ENCODE measurements around the gene WEE1. TPM values are rescaled to one million over a fixed set of nuclear protein-coding genes. Genes with fewer than 3 reads are reported as not detected.
"Not testable (repeated sequence)": the region's sequence is repeated elsewhere in the genome, so short reads cannot be mapped to it uniquely, and the experiment has no call there.

Gene WEE1
- total and polyA plus RNA-seq, 7 donors: 8.4 to 38.8 (median 32.4) TPM

DNA sequence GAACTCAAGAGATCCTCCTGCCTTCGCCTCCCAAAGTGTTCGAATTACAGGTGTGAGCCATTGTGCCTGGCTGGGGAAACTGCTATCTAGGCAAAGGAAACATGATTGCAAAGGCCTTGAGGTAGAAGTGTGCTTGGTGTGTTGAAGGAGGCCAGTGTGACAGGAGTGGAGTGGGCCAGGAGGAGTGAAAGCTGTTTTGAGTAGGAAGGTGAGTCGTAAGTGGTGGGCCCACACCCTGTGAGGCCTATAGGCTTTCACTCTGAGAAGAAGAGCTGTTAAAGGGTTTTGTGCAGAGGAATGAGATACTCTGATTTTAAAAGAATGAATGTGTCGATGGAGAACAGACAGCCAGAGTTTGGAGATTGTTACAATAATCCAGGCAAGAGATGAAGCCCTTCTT, 43.4 kb downstream of the WEE1 start:
- H3K4me1 ChIP-seq: peaks cover 0 to 26% (median 16%) of the 10 kb centered on the region in 4 donors
- no peaks in the 10 kb centered on the region for H3K9me3 ChIP-seq
- WGBS, 2 donors: 93 to 95% methylated on average over 4 of the region's 4 CpGs
- DNase-seq: peak; percentile 50
- no peak overlapping the region for H3K4me3 ChIP-seq
- H3K36me3 ChIP-seq: no peaks in the 10 kb centered on the region
- no peaks in the 10 kb centered on the region for H3K27me3 ChIP-seq
- intact Hi-C loops (cut with DNase I): loop anchor here (10.0 kb wide), 1 partner anchor 358 kb away; no protein-coding TSS in a partner anchor
- TF ChIP-seq POLR2AphosphoS5 (IDR thresholded peaks at IDR 0.05) (no peak), EP300 (IDR thresholded peaks at IDR 0.05) (no peak), POLR2A (IDR thresholded peaks at IDR 0.05) (no peak)
- TF ChIP-seq, protein P1, sequence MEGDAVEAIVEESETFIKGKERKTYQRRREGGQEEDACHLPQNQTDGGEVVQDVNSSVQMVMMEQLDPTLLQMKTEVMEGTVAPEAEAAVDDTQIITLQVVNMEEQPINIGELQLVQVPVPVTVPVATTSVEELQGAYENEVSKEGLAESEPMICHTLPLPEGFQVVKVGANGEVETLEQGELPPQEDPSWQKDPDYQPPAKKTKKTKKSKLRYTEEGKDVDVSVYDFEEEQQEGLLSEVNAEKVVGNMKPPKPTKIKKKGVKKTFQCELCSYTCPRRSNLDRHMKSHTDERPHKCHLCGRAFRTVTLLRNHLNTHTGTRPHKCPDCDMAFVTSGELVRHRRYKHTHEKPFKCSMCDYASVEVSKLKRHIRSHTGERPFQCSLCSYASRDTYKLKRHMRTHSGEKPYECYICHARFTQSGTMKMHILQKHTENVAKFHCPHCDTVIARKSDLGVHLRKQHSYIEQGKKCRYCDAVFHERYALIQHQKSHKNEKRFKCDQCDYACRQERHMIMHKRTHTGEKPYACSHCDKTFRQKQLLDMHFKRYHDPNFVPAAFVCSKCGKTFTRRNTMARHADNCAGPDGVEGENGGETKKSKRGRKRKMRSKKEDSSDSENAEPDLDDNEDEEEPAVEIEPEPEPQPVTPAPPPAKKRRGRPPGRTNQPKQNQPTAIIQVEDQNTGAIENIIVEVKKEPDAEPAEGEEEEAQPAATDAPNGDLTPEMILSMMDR (IDR thresholded peaks at IDR 0.05): no peak
- H3K27ac ChIP-seq: no peak overlapping the region

DNA sequence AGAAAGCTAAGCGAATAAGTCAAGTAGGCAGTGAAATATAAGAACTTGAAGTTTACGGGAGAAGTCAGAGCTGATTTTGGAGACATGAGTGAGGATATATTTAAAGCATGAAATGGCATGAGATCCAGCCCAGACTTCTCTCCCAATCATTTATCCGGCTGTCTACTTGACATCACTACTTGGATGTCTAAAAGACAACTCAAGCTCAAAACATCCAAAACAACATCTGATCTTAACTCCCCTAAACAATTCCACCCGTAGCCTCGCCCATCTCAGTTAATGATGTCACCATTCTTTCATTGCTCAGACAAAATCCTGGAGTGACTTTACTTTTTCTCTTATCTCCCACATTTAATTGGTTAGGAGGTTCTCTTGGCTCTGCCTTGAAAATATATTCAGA, 44.5 kb downstream of the WEE1 start:
- DNase-seq: no peak
- H3K4me3 ChIP-seq: no peak overlapping the region
- H3K27me3 ChIP-seq: no peaks in the 10 kb centered on the region
- intact Hi-C loops (cut with DNase I): loop anchor here (10.0 kb wide), 1 partner anchor 357 kb away; no protein-coding TSS in a partner anchor
- 84 to 88% methylated on average over 5 of the region's 5 CpGs for WGBS, 2 donors
- H3K4me1 ChIP-seq: peaks cover 0 to 17% (median 10%) of the 10 kb centered on the region in 4 donors
- no peaks in the 10 kb centered on the region for H3K36me3 ChIP-seq
- H3K9me3 ChIP-seq: no peaks in the 10 kb centered on the region
- H3K27ac ChIP-seq: no peak overlapping the region
- TF ChIP-seq POLR2A (IDR thresholded peaks at IDR 0.05) (no peak), EP300 (IDR thresholded peaks at IDR 0.05) (no peak), POLR2AphosphoS5 (IDR thresholded peaks at IDR 0.05) (no peak)
- TF ChIP-seq, protein P1 (IDR thresholded peaks at IDR 0.05): no peak

DNA sequence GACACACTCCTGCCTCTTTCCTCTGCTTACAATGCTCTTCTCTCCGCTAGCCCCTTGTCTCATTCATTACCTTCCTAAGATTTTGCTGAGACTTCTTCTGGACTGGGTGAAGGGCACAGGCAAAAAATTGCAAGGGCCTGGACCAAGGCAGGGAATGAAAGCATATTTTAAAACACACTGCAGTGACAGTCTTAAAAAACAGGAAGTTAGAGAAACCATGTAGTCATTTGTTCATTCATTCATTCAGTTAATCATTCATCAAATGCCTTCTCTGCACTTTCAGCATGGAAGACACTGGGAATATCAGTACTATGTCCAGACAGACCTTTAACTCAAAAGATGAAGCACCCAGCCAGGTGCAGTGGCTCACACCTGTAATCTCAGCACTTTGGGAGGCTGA, 45.5 kb downstream of the WEE1 start:
- intact Hi-C loops (cut with DNase I): loop anchor here (10.0 kb wide), 1 partner anchor 356 kb away; no protein-coding TSS in a partner anchor
- H3K27me3 ChIP-seq: no peaks in the 10 kb centered on the region
- DNase-seq: no peak
- H3K9me3 ChIP-seq: no peaks in the 10 kb centered on the region
- H3K27ac ChIP-seq: no peak overlapping the region
- TF ChIP-seq POLR2AphosphoS5 (IDR thresholded peaks at IDR 0.05) (no peak), POLR2A (IDR thresholded peaks at IDR 0.05) (no peak), EP300 (IDR thresholded peaks at IDR 0.05) (no peak)
- TF ChIP-seq, protein P1 (IDR thresholded peaks at IDR 0.05): no peak
- peaks cover 0 to 8% (median 4%) of the 10 kb centered on the region in 4 donors for H3K4me1 ChIP-seq
- 92 to 96% methylated on average over 1 of the region's 1 CpG for WGBS, 2 donors
- no peak overlapping the region for H3K4me3 ChIP-seq
- no peaks in the 10 kb centered on the region for H3K36me3 ChIP-seq

DNA sequence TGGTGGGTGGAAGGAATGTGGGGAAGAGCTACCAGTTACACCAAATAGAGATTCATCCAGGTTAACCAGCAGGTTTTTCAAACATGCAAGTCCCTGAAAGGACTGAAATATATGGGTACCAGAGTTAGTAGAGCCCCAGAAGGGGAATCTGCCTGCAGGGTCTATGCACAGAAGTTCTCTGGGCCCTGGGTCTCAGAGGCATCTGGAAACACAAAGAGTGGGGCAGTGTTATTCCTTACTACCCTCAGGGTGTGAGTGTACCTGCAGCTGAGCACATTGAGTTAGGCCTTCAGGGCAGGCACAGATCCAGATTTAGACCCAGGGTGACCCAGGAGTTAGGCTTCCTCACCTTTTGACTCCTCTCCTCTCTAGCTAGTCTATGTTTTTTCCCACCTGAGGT, 46.5 kb downstream of the WEE1 start:
- no peak overlapping the region for H3K4me3 ChIP-seq
- peaks cover 0 to under 1% (median 0%) of the 10 kb centered on the region in 4 donors for H3K4me1 ChIP-seq
- H3K27me3 ChIP-seq: no peaks in the 10 kb centered on the region
- DNase-seq: no peak
- intact Hi-C loops (cut with DNase I): loop anchor here (10.0 kb wide), 1 partner anchor 355 kb away; no protein-coding TSS in a partner anchor
- H3K9me3 ChIP-seq: no peaks in the 10 kb centered on the region
- no peak for TF ChIP-seq POLR2A (IDR thresholded peaks at IDR 0.05)
- TF ChIP-seq EP300 (IDR thresholded peaks at IDR 0.05): no peak
- TF ChIP-seq, protein P1 (IDR thresholded peaks at IDR 0.05): no peak
- TF ChIP-seq POLR2AphosphoS5 (IDR thresholded peaks at IDR 0.05): no peak
- no peak overlapping the region for H3K27ac ChIP-seq
- no peaks in the 10 kb centered on the region for H3K36me3 ChIP-seq

DNA sequence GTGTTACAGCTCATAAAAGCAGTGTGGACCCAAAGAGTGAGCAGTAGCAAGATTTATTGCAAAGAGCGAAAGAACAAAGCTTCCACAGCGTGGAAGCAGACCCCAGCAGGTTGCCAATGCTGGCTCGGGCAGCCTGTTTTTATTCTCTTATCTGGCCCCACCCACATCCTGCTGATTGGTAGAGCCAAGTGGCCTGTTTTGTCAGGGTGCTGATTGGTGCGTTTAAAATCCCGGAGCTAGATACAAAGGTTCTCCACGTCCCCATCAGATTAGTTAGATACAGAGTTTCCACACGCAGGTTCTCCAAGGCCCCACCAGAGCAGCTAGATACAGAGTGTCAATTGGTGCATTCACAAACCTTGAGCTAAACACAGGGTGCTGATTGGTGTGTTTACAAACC, 48.9 kb downstream of the WEE1 start:
- H3K9me3 ChIP-seq, DNase-seq: not testable (repeated sequence)
- 87 to 89% methylated on average over 7 of the region's 7 CpGs for WGBS, 2 donors

DNA sequence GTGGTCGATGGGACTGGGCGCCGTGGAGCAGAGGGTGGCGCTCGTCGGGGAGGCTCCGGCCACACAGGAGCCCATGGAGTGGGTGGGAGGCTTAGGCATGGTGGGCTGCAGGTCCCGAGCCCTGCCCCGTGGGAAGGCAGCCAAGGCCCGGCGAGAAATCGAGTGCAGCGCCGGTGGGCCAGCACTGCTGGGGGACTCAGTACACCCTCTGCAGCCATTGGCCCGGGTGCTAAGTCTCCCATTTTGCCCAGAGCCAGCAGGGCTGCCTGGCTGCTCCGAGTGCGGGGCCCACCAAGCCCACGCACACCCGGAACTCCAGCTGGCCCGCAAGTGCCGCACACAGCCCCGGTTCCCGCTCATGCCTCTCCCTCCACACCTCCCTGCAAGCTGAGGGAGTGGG, 49.6 kb downstream of the WEE1 start:
- DNase-seq; H3K4me1 ChIP-seq; H3K27me3 ChIP-seq; H3K9me3 ChIP-seq; intact Hi-C loops (cut with DNase I); H3K36me3 ChIP-seq; H3K4me3 ChIP-seq; H3K27ac ChIP-seq: not testable (repeated sequence)
- 97 to 98% methylated on average over 23 of the region's 23 CpGs for WGBS, 2 donors

More for the DNA sequence above, 48.9 kb downstream of the WEE1 start:
- H3K4me3 ChIP-seq; H3K27me3 ChIP-seq; H3K27ac ChIP-seq; H3K36me3 ChIP-seq; H3K4me1 ChIP-seq; intact Hi-C loops (cut with DNase I): not testable (repeated sequence)

Measured in sigmoid colon (tissue), 7 donors.